Activated effector memory CD4-positive, alpha-beta T cell treated with Interleukin-2 at 50 U/mL for 16 hours (primary cell): Measurements from ENCODE around the gene KLHDC1.
"Not testable (repeated sequence)": the region's sequence is repeated elsewhere in the genome, so short reads cannot be mapped to it uniquely, and the experiment has no call there.

ENCODE experiments used
- DNase-seq: peaks from one replicate; pipeline ENCODE4 v3.0.0-alpha.2; 2020

Gene KLHDC1

DNA sequence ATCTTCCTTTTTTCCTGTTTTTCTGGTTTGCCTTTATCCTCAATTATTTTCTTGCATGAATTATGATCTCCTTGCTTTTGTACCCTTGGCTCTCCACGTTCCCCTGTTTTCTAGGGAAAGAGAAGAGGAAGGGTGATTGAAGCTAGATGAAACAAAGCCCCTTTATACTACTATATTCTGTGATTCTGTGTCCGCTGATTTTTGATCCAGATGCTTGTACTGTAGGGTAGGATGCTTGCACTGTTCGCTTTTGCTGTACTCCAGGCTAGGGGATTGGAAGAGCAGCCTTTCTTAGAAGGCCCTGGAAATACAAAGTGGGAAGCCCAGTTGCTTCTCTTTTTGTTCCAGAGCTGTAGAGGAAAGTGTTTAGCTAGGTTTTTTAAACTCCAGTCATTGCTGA is 40.0 kb downstream of the KLHDC1 start:
- DNase-seq: no peak

DNA sequence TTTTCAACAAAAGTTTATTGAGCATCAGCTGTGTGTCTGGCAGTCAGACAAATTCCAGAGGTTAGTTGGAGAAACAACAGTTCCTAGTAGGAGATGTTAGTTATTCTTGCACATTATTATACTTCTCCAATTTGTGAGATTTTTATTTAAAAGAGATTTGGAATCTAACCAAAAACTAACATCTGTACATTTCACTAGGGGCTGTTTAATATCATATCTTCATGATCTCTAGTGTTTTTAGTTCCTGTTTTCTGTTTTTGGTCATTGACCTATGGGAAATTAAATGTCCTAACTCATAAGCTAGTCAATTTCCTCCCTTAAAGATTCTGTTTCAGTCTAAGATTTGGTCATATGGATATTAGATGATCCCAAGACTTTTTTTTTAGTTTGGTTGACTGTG is 40.9 kb downstream of the KLHDC1 start:
- DNase-seq: no peak

DNA sequence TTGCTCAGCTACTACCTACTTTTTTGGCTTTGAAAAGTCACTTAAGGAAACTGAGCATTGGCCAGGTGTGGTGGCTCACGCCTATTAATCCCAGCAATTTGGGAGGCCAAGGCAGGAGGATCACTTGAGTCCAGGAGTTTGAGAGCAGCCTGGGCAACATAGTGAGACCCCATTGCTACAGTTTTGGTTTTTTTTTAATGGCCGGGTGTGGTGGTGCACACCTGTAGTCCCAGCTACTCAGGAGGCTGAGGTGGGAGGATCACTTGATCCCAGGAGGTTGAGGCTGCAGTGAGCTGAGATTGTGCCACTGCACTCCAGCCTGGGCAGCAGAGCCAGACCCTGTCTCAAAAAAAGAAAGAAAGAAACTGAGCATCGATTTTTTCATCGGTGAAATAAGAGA is 42.7 kb downstream of the KLHDC1 start:
- not testable (repeated sequence) for DNase-seq

DNA sequence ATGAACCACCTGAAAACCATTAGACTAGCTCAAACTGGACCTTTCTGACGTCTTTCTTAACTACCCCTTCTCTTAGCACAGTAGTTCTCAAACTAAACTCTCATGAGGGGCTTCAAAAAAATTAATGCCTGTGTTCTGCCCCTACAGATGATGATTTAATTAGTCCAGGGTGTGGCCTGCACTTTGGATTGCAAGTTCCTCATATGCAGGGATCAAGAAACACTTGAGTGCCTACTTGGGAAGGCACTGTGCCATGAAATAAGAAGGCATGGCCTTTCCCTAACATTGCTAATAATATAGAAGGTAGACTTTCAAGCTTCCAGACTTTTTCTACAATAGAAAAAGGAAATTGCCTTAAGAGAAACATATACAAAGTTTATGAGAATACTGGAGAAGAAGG is 52.3 kb downstream of the KLHDC1 start:
- no peak for DNase-seq

DNA sequence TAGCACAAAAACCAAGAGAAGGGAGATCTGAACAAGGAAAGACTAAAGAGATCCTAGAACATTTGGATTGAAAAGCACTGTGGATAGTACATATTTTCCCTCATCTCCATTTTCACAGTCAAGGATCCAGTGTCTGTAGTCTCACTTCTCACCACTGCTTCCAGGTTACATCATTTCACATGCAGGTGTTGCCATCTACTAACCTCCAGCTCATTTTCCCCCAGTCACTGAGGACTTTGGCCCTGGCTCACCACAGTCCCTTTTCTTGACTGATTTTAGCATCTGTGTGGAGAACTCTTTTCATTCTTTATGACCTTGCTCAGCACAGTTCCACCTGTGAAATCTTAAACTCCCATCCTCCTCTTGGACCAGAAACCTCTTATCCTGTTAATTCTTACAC is 53.6 kb downstream of the KLHDC1 start:
- not testable (repeated sequence) for DNase-seq

DNA sequence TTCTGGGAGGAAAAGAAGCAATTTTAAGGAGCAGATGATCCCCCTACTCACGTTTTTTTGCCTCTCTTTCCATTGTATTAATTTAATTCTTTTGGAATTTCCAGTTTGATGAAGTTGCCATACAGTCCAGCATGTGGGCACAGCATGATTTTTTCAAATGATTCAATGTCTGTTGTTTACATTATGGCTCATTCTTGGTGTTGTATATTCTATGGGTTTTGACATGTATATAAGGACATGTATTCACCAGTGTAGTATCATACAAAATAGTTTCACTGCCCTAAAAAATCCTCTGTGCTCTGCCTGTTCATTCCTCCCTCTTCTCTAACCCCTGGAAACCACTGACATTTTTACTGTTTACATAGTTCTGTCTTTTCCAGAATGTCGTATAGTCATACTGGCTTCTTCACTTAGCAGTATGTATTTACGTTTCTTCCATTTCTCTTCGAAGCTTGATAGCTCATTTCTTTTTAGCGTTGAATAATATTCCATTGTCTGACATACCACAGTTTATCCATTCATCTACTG is 61.7 kb downstream of the KLHDC1 start:
- DNase-seq: no peak

DNA sequence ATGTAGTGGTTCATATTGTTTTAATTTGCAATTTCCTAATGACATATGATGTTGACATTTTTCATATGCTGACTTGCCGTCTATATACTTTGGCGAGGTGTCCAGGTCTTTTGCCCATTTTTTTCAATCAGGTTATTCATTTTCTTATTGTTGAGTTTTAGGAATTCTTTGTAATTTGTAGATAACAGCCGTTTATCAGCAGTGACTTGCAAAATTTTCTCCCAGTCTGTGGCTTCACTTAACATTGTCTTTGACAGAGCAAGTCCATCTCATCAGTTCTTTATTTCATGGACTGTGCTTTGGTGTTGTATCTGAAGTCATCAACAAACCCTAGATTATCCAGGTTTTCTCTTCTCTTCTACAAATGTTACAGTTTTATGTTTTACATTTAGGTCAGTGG is 62.5 kb downstream of the KLHDC1 start:
- DNase-seq: no peak

DNA sequence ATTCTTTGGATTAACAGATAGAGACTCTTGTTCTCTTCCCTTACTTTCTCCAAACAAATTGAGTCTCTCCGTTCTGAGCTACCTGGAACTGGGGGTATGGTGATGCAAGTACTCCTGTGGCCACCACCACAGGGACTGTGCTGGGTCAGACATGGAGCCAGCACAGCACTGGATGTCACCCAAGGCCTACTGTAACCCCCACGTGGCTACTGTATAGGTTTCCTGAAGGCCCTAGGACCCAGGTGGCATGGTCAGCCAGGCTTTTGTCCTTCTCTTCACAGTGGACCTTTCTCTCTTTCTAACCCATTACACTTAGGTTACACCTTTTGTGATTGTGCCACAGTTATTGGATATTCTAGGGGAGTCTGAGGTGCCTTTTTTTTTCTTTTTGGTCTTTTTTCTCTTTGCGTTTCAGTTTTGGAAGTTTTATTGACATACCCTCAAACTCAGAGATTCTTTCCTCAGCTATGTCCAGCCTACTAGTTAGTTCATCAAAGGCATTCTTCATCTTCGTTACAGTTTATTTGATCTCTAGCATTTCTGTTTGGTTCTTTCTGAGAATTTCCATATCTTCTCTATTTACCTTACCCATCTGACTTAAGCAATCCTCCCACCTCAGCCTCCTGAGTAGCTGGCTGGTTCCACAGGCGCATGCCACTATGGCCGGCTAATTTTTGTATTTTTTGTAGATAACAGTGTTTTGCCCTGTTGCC is 69.1 kb downstream of the KLHDC1 start:
- no peak for DNase-seq

DNA sequence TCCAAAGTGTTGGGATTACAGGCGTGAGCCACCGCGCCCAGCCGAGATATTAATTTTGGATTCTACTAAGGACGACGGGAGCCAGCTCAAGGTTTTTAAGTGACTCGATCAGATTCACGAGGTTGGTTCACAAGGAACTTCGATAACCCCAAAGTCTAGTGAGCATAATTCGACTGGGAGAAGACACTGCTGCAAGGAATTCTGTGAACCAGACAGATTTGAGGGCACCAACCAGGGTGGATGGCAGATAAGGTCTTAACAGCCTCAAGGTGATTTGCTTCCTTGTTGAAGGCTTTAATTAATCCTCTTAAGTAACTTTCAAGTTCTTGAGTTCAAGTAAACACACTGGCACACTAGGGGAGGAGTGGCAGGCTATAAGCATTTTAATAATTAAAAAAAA is 73.9 kb downstream of the KLHDC1 start:
- DNase-seq: no peak

DNA sequence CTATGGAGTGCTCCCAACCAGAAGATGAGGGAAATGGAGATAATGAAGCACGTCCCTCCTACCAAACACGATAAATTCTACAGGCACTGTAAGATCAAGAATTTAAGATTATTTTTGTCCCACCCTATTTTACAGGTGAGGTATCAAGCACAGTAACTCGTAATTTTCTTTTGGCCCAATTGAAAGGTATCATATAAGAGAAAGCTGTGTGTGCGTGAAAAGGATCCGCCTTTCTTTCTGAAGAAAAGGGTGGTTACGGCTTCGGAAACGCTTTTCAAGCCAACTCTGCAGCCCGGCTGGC is 74.3 kb downstream of the KLHDC1 start:
- no peak for DNase-seq

DNA sequence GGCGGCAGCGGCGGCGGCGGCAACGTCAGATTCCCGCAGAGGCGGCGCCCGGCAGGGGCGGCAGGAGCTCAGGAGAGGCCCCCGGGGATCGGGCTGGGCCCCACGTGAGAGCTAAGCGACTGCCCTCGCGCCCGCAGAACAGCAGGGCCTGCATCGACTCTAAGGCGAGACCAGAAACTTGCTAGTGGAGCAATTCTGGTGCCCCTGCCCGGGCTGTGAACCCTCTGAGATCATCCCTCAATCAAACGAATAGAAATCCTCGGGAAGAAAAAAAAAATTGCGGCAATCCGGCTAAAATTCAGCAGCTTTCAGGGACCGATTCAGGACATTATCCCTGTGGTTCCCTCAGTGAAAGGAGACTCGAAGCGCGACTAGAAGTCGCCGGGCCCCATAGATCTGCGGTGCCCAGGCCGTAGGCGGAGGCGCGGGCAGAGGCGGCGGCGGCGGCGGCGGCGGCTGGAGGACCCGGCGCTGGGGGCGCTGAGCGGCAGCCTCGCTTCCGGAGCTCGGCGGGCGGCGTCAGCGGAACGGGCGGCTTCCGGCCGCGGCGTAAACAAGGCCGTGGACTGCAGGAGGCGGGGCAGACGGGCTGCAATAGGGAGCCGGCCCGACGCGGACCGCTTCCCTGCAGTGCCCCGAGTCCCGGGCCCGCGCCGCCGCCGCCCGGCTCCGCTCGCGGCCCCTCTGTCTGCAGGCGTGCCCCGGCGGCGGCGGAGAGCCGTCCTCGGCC is 74.8 kb downstream of the KLHDC1 start, which contains the start of gene KLHDC2:
KLHDC2 (plus strand) TSS at position 583 of the 730 bp plus-strand sequence. CDS start 316 bp downstream, outside the sequence.
- peak; percentile 86 for DNase-seq

DNA sequence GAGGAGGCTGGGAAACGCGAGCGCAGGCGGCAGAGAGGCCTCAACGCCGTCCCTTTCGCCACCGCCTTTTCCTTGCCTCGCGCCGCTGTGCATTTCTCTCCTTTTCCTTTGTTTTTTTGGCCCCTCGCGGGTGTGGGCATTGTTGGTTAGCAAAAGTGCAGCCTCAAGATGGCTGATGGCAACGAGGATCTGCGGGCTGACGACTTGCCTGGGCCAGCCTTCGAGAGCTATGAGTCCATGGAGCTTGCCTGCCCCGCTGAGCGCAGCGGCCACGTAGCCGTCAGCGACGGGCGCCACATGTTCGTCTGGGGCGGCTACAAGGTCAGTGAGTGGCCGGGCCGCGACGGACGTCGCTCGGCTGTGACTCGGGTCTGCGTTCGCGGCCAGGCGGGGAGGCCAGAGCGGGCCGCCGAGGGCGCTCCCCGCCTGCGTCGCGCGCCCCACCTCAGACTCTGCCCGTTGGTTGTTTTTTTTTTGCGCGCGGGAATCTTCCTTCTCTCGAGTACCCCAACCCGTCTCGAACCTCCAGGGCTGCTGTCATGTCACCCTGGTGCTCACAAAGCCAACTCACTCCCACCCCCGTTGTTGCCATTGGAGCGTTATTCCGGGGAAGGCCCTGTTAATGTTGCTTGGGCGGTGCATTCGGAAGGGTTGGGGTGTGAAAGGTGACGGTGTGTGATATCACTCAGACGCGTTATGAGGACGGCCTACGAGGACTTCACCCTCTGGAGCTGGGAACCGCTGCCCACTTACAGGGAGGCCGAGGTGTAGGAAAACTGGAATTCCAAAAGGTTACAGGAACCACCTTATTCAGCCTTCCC is 75.6 kb downstream of the KLHDC1 start:
- peak; percentile 52 for DNase-seq

DNA sequence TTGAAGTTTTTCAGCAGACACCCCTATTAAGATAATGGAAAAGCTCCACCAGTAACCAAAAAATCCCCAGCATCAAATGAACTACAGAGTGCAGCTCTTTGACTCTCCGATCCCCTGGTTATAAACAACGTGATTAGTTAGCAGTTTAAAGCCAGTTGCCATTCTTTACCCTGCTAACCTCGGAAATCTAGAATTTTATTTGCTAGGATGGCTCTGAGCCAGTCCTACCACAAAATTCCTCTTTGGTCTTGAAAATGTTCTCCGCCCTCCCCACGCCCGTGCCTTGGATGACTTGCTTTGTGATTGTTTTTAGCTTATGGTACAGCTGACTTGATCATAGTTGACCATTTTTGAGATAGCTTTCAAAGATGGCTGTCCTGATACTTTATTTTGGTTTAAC is 76.3 kb downstream of the KLHDC1 start:
- DNase-seq: no peak

DNA sequence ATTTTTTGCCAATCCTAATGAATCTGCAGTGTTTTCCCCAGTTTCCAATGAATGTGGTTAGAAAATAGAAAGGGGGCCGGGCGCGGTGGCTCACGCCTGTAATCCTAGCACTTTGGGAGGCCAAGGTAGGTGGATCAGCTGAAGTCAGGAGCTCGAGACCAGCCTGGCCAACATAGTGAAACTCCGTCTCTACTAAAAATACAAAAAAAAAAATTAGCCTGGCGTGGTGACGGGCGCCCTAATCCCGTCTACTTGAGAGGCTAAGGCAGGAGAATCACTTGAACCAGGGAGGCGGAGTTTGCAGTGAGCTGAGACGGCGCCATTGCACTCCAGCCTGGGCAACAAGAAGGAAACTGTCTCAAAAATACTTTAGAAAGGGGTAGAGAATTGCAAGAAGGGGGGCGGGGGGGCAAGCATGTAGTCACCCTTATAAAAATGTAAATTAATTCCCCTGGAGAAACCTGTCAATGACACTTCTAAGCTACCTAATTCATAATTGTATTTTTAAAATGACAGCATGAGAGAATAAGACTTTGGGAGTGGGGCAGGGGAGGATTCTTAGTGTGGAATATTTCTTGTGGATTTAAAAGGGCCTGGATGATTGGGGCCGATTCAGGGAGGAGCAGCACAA is 76.8 kb downstream of the KLHDC1 start:
- DNase-seq: no peak

DNA sequence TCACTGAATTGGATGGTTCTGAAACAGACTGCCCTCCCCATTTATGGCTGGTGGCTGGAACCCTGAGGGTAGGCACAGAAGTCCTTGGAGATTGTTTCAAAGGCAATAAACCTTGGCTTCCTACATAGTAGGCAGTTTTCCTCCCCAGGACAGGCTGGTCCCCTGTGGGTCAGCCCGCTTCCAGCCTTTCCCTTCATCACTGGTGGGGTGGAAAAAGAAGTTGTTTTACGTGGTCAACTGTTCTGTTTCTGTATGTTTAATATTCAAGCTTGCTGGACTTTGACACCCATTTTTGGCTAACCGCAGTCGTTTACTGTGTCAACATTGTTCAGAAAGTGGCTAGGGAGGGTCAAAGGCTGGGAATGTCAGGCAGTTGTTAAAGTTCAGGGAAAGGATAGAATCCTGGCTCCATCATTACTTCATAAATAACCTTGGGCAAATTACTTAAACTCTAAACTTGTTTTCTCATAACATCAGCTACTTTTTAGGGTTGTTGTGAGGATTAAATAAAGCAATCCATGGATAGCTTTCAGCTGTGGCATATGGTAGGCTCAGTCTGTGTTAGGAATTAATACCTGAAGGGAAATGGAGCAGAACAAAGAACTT is 77.4 kb downstream of the KLHDC1 start:
- DNase-seq: no peak

DNA sequence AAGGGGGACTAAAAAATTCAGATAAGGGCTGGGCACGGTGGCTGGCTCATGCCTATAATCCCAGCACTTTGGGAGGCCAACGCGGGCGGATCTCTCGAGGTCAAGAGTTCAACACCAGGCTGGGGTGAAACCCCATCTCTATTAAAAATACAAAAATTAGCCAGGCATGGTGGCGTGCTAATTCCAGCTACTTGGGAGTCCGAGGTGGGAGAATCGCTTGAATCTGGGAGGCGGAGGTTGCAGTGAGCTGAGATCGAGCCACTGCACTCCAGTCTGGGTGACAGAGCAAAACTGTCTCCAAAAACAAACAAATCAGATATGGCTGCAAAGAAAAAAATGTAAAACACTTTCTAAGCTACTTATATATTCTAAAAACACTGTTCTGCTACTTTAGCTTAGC is 78.8 kb downstream of the KLHDC1 start:
- not testable (repeated sequence) for DNase-seq

DNA sequence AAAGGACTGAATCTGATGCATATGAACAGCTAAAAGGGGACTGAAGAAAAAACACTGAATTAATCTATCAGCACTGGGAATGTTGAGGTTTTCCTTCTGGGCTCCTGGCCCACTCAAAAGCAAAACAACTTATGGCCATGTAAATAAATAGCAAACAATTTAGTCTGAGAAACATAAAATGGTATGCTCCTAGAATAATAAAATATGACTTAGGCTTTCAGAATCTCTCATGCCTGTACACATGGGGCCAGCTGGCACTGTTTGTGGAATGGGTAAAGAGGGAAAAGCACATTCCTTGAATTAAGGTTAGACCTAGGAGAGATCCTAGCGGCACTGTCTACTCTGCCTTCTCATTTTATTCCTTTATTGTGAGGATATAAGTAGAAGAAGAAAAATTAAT is 81.2 kb downstream of the KLHDC1 start:
- DNase-seq: no peak

DNA sequence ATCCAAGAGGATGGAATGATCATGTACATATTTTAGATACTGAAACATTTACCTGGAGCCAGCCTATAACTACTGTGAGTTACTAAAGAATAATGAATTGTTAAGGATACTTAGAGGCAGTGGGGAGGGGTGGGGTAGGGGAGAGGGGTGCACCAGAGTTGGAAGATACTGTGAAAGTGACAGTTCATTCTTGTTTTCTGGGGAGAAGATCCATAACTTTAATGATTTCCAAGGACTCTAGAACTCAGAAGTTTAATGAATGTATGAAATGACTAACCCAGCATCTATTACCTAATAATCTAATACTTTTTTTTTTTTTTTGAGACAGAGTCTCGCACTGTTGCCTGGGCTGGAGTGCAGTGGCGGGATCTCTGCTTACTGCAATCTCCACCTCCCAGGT is 85.5 kb downstream of the KLHDC1 start:
- DNase-seq: no peak

DNA sequence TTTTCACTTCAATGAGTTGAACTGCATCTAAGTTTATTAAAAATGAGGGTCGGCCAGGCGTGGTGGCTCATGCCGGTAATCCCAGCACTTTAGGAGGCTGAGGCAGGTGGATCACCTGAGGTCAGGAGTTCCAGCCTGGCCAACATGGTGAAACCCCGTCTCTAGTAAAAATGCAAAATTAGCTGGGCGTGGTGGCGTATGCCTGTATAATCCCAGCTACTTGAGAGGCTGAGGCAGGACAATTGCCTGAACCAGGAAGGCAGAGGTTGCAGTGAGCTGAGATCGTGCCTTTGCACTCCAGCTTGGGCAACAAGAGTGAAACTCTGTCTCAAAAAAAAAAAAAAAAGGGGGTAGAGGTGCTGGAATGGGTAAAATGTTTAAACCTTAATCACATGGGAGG is 88.1 kb downstream of the KLHDC1 start:
- not testable (repeated sequence) for DNase-seq

DNA sequence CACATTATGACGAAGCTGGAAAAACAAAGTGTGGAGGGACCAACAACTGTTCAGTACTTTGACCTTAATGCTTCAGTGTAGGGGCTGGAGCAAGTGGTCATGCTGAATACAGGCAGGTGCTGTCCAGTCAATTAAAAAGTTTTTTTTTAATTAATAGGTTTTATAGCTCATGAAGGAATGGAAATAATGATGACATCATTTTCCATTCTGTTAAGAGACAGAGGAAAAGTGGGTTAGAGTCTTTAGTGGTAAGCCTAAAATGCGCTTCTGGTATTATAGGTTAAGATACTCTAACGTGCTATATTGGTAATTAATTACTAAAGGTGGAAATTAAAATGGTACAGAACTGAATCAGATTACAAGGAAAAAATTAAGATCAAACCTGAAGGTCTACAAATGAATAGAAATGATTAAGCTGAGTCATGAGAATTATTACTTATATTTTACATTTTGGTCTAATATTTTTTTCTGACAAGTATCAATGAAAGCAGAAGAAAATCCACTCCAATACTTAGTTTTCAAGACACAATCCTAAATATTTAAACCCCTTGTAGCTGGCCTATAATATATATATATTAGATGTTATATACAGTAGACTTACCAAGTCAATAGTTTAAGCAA is 90.6 kb downstream of the KLHDC1 start:
- no peak for DNase-seq

DNA sequence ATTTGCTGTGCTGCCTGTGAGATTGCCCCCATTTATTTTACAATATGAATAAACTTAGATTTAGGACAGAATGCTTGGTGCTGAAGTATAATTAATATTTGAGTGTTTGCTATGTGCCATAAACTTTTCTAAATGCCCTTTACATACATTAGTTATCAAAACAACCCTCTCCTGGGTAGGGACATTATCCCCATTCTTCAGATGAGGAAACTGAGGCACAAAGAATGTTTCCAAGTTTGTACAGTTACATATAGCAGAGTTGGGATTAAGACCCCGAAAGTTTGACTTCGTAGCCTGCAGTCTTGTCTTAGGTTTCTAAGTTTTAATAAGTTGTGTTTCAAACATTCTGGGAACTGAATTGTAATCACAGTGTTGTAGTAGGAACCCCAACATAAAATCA is 93.4 kb downstream of the KLHDC1 start:
- DNase-seq: no peak

DNA sequence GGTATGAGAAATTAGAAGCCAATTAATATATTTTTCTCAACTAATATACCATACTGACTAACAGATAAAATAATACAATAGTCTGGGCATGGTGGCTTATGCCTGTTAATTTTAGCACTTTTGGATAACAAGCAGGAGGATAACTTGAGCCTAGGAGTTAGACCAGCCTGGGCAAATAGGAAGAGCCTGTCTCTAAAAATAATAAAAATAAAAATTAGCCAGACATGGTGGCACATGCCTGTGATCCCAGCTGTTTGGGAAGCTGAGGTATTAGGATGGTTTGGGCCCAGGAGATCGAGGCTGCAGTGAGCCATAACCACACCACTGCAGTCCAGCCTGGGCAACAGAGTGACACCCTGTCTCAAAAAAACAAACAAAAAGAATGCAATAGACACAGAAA is 99.7 kb downstream of the KLHDC1 start:
- no peak for DNase-seq
